ENCODE data around the gene LTBP1. TPM values are rescaled to one million over a fixed set of nuclear protein-coding genes. Genes with fewer than 3 reads are reported as not detected.

The LTBP1 gene
- total RNA-seq, 1 donor from 2014 or later: 3.9 TPM

DNA sequence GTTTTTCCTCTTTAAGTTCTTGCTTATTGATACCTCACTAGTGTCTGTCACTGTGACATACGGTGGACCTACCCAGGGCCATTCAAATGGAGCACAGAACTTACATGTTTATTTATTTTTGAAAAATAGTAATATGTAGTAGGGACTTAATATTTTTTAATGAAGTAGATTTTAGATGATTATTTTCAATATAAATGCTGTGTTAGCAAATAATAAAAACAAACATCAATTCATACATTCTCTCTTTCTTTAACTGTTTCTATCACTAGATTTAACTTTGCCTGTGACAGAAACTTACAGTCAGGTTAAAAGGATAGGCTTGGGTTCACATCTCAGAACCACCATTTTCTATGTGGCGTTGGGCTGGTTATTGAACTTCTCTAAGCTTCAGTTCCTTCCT is 345.3 kb downstream of the LTBP1 start:
- Mint-ChIP-seq H3K9me3 (ENCODE audit: unreplicated experiment) (no peaks in the 10 kb centered on the region), H3K27ac (ENCODE audit: unreplicated experiment) (no peak overlapping the region), H3K4me1 (ENCODE audit: low read depth, unreplicated experiment) (peaks cover 7% of the 10 kb centered on the region), H3K36me3 (ENCODE audit: unreplicated experiment) (no peaks in the 10 kb centered on the region), H3K27me3 (ENCODE audit: unreplicated experiment) (peaks cover 3% of the 10 kb centered on the region), H3K4me3 (ENCODE audit: unreplicated experiment) (no peak overlapping the region)
- TF ChIP-seq, protein P1, sequence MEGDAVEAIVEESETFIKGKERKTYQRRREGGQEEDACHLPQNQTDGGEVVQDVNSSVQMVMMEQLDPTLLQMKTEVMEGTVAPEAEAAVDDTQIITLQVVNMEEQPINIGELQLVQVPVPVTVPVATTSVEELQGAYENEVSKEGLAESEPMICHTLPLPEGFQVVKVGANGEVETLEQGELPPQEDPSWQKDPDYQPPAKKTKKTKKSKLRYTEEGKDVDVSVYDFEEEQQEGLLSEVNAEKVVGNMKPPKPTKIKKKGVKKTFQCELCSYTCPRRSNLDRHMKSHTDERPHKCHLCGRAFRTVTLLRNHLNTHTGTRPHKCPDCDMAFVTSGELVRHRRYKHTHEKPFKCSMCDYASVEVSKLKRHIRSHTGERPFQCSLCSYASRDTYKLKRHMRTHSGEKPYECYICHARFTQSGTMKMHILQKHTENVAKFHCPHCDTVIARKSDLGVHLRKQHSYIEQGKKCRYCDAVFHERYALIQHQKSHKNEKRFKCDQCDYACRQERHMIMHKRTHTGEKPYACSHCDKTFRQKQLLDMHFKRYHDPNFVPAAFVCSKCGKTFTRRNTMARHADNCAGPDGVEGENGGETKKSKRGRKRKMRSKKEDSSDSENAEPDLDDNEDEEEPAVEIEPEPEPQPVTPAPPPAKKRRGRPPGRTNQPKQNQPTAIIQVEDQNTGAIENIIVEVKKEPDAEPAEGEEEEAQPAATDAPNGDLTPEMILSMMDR (IDR thresholded peaks at IDR 0.05; ENCODE audit: partially characterized antibody, unreplicated experiment): no peak
- no peak for DNase-seq

DNA sequence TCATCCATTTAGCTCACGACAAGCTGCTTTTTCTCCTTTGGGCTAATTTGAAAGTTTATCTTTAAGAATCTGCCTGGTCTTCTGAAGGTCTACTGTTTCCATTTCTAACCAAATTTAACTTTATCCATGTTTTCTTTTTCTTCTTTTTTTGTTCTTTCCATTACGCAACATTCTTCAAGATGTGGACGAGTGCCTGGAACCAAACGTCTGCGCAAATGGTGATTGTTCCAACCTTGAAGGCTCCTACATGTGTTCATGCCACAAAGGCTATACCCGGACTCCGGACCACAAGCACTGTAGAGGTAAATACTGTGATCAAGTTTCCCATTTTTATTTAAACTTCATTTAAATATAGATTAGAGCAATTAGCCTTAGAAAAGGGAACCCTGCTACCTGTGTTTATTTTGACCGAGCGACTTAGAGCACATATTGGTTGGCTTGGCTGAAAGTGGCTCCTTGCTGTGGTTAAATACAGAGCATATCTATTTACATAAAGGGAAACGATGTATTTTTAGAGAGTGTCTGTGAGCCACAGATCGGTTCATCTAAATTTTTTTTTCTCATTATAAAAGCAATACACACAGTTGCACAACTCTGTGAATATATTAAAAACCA is 346.3 kb downstream of the LTBP1 start:
- no peak overlapping the region for H3K4me3 Mint-ChIP-seq (ENCODE audit: unreplicated experiment)
- no peak for DNase-seq
- H3K36me3 Mint-ChIP-seq (ENCODE audit: unreplicated experiment): no peaks in the 10 kb centered on the region
- TF ChIP-seq, protein P1 (IDR thresholded peaks at IDR 0.05; ENCODE audit: partially characterized antibody, unreplicated experiment): no peak
- H3K4me1 Mint-ChIP-seq (ENCODE audit: low read depth, unreplicated experiment): peaks cover 7% of the 10 kb centered on the region
- H3K9me3 Mint-ChIP-seq (ENCODE audit: unreplicated experiment): no peaks in the 10 kb centered on the region
- peaks cover 3% of the 10 kb centered on the region for H3K27me3 Mint-ChIP-seq (ENCODE audit: unreplicated experiment)
- H3K27ac Mint-ChIP-seq (ENCODE audit: unreplicated experiment): no peak overlapping the region

DNA sequence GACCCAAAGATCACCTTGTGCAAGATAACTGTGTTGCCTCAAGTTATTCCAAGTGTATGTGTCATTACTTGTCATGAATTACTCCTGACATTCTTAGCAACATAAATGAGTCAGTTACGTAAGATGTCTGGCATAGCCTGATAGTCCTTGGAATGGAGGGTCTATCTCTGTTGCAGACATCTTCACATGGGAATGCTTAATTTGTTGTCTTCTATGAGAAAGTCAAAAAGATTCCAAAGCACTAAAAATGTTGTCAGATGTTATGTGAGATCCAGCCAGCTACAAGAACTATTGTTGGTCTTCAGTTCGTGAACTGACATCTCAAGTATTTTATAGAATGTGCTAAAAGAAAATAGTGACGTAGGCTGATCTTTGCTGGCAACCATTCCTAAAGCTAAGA is 351.5 kb downstream of the LTBP1 start:
- no peaks in the 10 kb centered on the region for H3K27me3 Mint-ChIP-seq (ENCODE audit: unreplicated experiment)
- no peaks in the 10 kb centered on the region for H3K36me3 Mint-ChIP-seq (ENCODE audit: unreplicated experiment)
- no peak overlapping the region for H3K27ac Mint-ChIP-seq (ENCODE audit: unreplicated experiment)
- no peak overlapping the region for H3K4me3 Mint-ChIP-seq (ENCODE audit: unreplicated experiment)
- H3K4me1 Mint-ChIP-seq (ENCODE audit: low read depth, unreplicated experiment): no peaks in the 10 kb centered on the region
- no peak for DNase-seq
- no peaks in the 10 kb centered on the region for H3K9me3 Mint-ChIP-seq (ENCODE audit: unreplicated experiment)
- TF ChIP-seq, protein P1 (IDR thresholded peaks at IDR 0.05; ENCODE audit: partially characterized antibody, unreplicated experiment): no peak

DNA sequence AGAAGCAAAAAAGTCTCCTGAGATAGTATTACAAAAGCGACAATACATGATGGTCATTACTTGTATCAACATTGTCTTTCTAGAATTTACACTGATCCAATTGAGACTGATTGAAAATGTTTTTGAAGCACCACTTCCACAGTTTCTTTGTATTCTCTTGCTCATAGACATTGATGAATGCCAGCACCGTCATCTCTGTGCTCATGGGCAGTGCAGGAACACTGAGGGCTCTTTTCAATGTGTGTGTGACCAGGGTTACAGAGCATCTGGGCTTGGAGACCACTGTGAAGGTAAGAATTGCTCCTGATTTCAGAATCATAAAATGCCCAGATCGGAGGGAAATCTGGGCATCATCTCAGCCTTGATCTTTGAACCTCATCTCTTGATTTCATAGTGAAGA is 354.6 kb downstream of the LTBP1 start:
- no peaks in the 10 kb centered on the region for H3K36me3 Mint-ChIP-seq (ENCODE audit: unreplicated experiment)
- H3K4me1 Mint-ChIP-seq (ENCODE audit: low read depth, unreplicated experiment): no peaks in the 10 kb centered on the region
- TF ChIP-seq, protein P1 (IDR thresholded peaks at IDR 0.05; ENCODE audit: partially characterized antibody, unreplicated experiment): no peak
- H3K27me3 Mint-ChIP-seq (ENCODE audit: unreplicated experiment): no peaks in the 10 kb centered on the region
- DNase-seq: no peak
- H3K4me3 Mint-ChIP-seq (ENCODE audit: unreplicated experiment): no peak overlapping the region
- no peak overlapping the region for H3K27ac Mint-ChIP-seq (ENCODE audit: unreplicated experiment)
- no peaks in the 10 kb centered on the region for H3K9me3 Mint-ChIP-seq (ENCODE audit: unreplicated experiment)

DNA sequence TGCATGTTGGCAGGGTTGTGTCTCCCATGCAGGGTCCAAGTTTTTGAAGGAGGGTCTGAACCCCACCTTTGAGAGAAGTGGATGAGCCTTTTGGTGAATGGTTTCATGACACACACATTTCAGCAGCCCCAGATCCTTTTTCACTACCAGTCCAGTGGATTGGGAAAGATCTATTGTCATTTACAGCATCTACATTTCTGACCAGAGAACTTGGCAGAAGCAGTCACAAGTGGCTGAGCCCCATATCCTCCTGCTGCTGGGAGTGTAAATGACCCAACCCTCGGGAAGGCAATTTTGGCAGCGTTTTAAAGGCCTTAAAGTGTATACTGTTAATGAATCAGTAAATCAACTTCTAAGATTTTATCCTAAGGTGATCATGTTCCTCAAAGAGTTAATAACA is 355.6 kb downstream of the LTBP1 start:
- no peaks in the 10 kb centered on the region for H3K36me3 Mint-ChIP-seq (ENCODE audit: unreplicated experiment)
- H3K9me3 Mint-ChIP-seq (ENCODE audit: unreplicated experiment): no peaks in the 10 kb centered on the region
- no peak for DNase-seq
- H3K27ac Mint-ChIP-seq (ENCODE audit: unreplicated experiment): no peak overlapping the region
- H3K4me3 Mint-ChIP-seq (ENCODE audit: unreplicated experiment): no peak overlapping the region
- no peaks in the 10 kb centered on the region for H3K27me3 Mint-ChIP-seq (ENCODE audit: unreplicated experiment)
- TF ChIP-seq, protein P1 (IDR thresholded peaks at IDR 0.05; ENCODE audit: partially characterized antibody, unreplicated experiment): no peak
- no peaks in the 10 kb centered on the region for H3K4me1 Mint-ChIP-seq (ENCODE audit: low read depth, unreplicated experiment)

Data from glutamatergic neuron (in vitro differentiated cells).